ENCODE measurements around the gene MPG. TPM values are rescaled to one million over a fixed set of nuclear protein-coding genes. Genes with fewer than 3 reads are reported as not detected.

Gene MPG
- total RNA-seq, 1 experiment from 2014 or later: 60.0 TPM

DNA sequence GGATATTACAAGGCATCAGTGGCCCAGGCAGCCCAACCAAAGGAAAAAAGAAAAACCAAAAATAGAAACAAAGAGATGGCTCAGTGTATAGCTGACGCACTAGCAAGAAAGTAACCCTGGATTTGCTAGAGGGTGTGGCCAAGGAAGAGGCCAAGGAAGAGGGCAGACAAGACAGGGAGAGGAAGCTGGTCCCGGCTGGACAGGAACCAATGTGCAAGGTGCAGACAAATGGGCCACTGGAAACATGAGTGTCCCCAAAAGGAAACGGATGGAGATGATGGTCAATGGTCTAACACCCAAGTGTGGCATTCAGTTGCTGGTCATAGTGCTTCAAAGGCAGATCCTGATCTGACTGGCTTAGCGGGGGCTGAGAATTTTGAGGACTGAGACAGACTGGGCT, 35.3 kb upstream of the MPG start (continued):
- TF ChIP-seq TP53 (CRISPR knock-in tag; IDR thresholded peaks at IDR 0.05) (no peak), ZNF138 (CRISPR knock-in tag; conservative IDR thresholded peaks at IDR 0.05) (no peak), IRF2 (CRISPR knock-in tag; IDR thresholded peaks at IDR 0.05; ENCODE audit: borderline replicate concordance, low read depth) (no peak), FOXJ3 (CRISPR knock-in tag; IDR thresholded peaks at IDR 0.05; ENCODE audit: borderline replicate concordance) (no peak)
- TF ChIP-seq, protein P1, sequence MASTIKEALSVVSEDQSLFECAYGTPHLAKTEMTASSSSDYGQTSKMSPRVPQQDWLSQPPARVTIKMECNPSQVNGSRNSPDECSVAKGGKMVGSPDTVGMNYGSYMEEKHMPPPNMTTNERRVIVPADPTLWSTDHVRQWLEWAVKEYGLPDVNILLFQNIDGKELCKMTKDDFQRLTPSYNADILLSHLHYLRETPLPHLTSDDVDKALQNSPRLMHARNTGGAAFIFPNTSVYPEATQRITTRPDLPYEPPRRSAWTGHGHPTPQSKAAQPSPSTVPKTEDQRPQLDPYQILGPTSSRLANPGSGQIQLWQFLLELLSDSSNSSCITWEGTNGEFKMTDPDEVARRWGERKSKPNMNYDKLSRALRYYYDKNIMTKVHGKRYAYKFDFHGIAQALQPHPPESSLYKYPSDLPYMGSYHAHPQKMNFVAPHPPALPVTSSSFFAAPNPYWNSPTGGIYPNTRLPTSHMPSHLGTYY (CRISPR knock-in tag; IDR thresholded peaks at IDR 0.05): no peak
- TF ChIP-seq, protein P2, sequence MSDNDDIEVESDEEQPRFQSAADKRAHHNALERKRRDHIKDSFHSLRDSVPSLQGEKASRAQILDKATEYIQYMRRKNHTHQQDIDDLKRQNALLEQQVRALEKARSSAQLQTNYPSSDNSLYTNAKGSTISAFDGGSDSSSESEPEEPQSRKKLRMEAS (CRISPR knock-in tag; IDR thresholded peaks at IDR 0.05): no peak

DNA sequence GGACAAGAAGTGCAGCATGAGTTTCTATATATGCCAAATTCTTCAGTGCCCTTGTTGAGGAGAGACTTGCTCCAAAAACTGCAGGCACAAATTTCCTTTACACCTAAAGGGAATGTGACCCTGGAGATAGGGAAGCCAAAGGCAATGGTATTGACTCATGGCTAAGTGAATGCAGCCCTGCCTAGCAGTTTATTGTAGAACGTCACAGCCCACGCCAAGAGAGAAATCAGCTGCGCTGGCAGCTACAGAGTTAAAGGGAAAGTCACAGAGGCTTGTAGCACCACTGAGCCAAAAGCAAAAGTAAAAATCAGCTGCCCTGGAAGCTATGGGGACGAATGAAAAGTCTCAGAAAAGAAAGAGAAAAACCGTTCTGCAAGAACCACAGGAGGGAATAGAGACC, 34.7 kb upstream of the MPG start:
- Mint-ChIP-seq H3K27ac (no peak overlapping the region), H3K4me3 (no peak overlapping the region), H3K36me3 (peaks cover 71% of the 10 kb centered on the region), H3K9me3 (peaks cover 25% of the 10 kb centered on the region), H3K27me3 (ENCODE audit: low read depth) (no peaks in the 10 kb centered on the region), H3K4me1 (no peaks in the 10 kb centered on the region; the same call in 1 of the 2 replicates)
- ChIA-PET POLR2A (no interaction called here), CTCF (interaction anchor here (1.5 kb wide), 1 partner anchor 64 kb away, joined by 3 read pairs; no protein-coding TSS in a partner anchor)
- DNase-seq (ENCODE audit: low spot score) (no peak), ATAC-seq (no peak)
- TF ChIP-seq, protein P3, sequence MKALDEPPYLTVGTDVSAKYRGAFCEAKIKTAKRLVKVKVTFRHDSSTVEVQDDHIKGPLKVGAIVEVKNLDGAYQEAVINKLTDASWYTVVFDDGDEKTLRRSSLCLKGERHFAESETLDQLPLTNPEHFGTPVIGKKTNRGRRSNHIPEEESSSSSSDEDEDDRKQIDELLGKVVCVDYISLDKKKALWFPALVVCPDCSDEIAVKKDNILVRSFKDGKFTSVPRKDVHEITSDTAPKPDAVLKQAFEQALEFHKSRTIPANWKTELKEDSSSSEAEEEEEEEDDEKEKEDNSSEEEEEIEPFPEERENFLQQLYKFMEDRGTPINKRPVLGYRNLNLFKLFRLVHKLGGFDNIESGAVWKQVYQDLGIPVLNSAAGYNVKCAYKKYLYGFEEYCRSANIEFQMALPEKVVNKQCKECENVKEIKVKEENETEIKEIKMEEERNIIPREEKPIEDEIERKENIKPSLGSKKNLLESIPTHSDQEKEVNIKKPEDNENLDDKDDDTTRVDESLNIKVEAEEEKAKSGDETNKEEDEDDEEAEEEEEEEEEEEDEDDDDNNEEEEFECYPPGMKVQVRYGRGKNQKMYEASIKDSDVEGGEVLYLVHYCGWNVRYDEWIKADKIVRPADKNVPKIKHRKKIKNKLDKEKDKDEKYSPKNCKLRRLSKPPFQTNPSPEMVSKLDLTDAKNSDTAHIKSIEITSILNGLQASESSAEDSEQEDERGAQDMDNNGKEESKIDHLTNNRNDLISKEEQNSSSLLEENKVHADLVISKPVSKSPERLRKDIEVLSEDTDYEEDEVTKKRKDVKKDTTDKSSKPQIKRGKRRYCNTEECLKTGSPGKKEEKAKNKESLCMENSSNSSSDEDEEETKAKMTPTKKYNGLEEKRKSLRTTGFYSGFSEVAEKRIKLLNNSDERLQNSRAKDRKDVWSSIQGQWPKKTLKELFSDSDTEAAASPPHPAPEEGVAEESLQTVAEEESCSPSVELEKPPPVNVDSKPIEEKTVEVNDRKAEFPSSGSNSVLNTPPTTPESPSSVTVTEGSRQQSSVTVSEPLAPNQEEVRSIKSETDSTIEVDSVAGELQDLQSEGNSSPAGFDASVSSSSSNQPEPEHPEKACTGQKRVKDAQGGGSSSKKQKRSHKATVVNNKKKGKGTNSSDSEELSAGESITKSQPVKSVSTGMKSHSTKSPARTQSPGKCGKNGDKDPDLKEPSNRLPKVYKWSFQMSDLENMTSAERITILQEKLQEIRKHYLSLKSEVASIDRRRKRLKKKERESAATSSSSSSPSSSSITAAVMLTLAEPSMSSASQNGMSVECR (CRISPR knock-in tag; IDR thresholded peaks at IDR 0.05; ENCODE audit: borderline replicate concordance): no peak
- TF ChIP-seq KAT7 (CRISPR knock-in tag; IDR thresholded peaks at IDR 0.05; ENCODE audit: borderline replicate concordance): no peak
- TF ChIP-seq, protein P2 (CRISPR knock-in tag; IDR thresholded peaks at IDR 0.05): no peak
- TF ChIP-seq, protein P4, sequence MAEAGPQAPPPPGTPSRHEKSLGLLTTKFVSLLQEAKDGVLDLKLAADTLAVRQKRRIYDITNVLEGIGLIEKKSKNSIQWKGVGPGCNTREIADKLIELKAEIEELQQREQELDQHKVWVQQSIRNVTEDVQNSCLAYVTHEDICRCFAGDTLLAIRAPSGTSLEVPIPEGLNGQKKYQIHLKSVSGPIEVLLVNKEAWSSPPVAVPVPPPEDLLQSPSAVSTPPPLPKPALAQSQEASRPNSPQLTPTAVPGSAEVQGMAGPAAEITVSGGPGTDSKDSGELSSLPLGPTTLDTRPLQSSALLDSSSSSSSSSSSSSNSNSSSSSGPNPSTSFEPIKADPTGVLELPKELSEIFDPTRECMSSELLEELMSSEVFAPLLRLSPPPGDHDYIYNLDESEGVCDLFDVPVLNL (CRISPR knock-in tag; IDR thresholded peaks at IDR 0.05; ENCODE audit: borderline replicate concordance, low read depth): no peak

DNA sequence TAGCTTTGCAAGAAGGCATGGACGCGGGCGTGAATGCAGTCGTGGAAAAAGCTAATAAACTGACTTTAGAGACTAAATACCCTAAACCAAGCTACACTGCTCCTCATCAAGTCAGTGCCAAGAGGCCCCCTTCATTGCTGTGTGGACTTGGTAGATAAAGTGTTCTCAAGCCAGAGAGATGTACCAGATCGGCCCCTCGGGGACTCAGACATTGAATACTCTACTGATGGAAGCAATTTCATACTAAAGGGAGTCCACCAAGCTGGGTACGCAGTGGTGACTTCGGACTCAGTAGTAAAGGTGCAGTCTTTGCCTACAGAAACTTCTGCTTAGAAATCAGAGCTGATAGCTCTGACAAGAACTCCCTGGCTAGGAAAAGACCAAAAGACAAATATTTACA, 33.4 kb upstream of the MPG start:
- ATAC-seq: no peak
- Mint-ChIP-seq H3K4me1 (no peaks in the 10 kb centered on the region), H3K9me3 (peaks cover 25% of the 10 kb centered on the region), H3K27ac (no peak overlapping the region), H3K27me3 (ENCODE audit: low read depth) (no peaks in the 10 kb centered on the region), H3K4me3 (no peak overlapping the region), H3K36me3 (peaks cover 73% of the 10 kb centered on the region)
- POLR2A ChIA-PET: no interaction called here
- CTCF ChIA-PET: interaction anchor here (1.5 kb wide), 1 partner anchor 62 kb away, joined by 3 read pairs; no protein-coding TSS in a partner anchor
- DNase-seq (ENCODE audit: low spot score): no peak
- TF ChIP-seq TEAD1 (CRISPR knock-in tag; IDR thresholded peaks at IDR 0.05) (no peak), NR2C2 (CRISPR knock-in tag; IDR thresholded peaks at IDR 0.05) (no peak), SMAD4 (CRISPR knock-in tag; IDR thresholded peaks at IDR 0.05) (no peak)
- TF ChIP-seq, protein P4 (CRISPR knock-in tag; IDR thresholded peaks at IDR 0.05; ENCODE audit: borderline replicate concordance, low read depth): no peak
- TF ChIP-seq, protein P5, sequence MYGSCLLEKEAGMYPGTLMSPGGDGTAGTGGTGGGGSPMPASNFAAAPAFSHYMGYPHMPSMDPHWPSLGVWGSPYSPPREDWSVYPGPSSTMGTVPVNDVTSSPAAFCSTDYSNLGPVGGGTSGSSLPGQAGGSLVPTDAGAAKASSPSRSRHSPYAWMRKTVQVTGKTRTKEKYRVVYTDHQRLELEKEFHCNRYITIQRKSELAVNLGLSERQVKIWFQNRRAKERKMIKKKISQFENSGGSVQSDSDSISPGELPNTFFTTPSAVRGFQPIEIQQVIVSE (CRISPR knock-in tag; IDR thresholded peaks at IDR 0.05; ENCODE audit: borderline replicate concordance): no peak
- TF ChIP-seq, protein P6, sequence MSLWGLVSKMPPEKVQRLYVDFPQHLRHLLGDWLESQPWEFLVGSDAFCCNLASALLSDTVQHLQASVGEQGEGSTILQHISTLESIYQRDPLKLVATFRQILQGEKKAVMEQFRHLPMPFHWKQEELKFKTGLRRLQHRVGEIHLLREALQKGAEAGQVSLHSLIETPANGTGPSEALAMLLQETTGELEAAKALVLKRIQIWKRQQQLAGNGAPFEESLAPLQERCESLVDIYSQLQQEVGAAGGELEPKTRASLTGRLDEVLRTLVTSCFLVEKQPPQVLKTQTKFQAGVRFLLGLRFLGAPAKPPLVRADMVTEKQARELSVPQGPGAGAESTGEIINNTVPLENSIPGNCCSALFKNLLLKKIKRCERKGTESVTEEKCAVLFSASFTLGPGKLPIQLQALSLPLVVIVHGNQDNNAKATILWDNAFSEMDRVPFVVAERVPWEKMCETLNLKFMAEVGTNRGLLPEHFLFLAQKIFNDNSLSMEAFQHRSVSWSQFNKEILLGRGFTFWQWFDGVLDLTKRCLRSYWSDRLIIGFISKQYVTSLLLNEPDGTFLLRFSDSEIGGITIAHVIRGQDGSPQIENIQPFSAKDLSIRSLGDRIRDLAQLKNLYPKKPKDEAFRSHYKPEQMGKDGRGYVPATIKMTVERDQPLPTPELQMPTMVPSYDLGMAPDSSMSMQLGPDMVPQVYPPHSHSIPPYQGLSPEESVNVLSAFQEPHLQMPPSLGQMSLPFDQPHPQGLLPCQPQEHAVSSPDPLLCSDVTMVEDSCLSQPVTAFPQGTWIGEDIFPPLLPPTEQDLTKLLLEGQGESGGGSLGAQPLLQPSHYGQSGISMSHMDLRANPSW (CRISPR knock-in tag; conservative IDR thresholded peaks at IDR 0.05; ENCODE audit: low read depth): no peak
- TF ChIP-seq, protein P7, sequence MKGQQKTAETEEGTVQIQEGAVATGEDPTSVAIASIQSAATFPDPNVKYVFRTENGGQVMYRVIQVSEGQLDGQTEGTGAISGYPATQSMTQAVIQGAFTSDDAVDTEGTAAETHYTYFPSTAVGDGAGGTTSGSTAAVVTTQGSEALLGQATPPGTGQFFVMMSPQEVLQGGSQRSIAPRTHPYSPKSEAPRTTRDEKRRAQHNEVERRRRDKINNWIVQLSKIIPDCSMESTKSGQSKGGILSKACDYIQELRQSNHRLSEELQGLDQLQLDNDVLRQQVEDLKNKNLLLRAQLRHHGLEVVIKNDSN (CRISPR knock-in tag; IDR thresholded peaks at IDR 0.05): no peak

All from WTC11 (cell line).